GM23338 (cell line): ENCODE results near the gene KRT12. TPM values are rescaled to one million over a fixed set of nuclear protein-coding genes. Genes with fewer than 3 reads are reported as not detected.

Experiments used
- ATAC-seq: fragments of 200-7000 bp; cut with Tn5 transposase; 3 replicates; pipeline ENCODE4 v1.9.1; 2020
- DNase-seq: peaks from one replicate; pipeline ENCODE4 v3.0.0-alpha.2; 2015; ENCODE audit warnings: low spot score
- H2AFZ ChIP-seq: fragments of 200-600 bp; sonication (generic); 2 replicates; pipeline ENCODE4 v1.8.0; 2016; ENCODE audit warnings: antibody characterized with exemption, mild to moderate bottlenecking, moderate library complexity
- H3F3A ChIP-seq: fragments of 200-600 bp; sonication (generic); replicated peaks from 2 replicates; pipeline ENCODE4 v1.8.0; 2017; ENCODE audit warnings: antibody characterized with exemption, mixed run types, low read depth
- H3K27ac ChIP-seq: fragments of 200-600 bp; sonication (generic); 2 replicates; pipeline ENCODE4 v1.6.1; 2016; ENCODE audit warnings: low read depth
- H3K27me3 ChIP-seq: fragments of 200-600 bp; sonication (generic); 2 replicates; pipeline ENCODE4 v1.8.0; 2016; ENCODE audit warnings: mild to moderate bottlenecking, mixed run types, moderate library complexity; ENCODE audit not compliant: insufficient read depth
- H3K36me3 ChIP-seq: fragments of 200-600 bp; sonication (generic); 2 replicates; pipeline ENCODE4 v1.8.0; 2016; ENCODE audit warnings: mild to moderate bottlenecking; ENCODE audit not compliant: insufficient read depth
- H3K4me1 ChIP-seq: fragments of 200-600 bp; sonication (generic); 2 replicates; pipeline ENCODE4 v1.8.0; 2016; ENCODE audit warnings: mild to moderate bottlenecking, moderate library complexity; ENCODE audit not compliant: insufficient read depth
- H3K4me2 ChIP-seq: fragments of 200-600 bp; sonication (generic); 2 replicates; pipeline ENCODE4 v1.7.1; 2017; ENCODE audit warnings: mixed run types
- H3K4me3 ChIP-seq: fragments of 200-600 bp; sonication (generic); 2 replicates; pipeline ENCODE4 v1.6.1; 2016; ENCODE audit warnings: mixed run types
- H3K79me2 ChIP-seq: fragments of 200-600 bp; sonication (generic); replicated peaks from 2 replicates; pipeline ENCODE4 v1.8.0; 2017; ENCODE audit warnings: mild to moderate bottlenecking; ENCODE audit not compliant: insufficient read depth
- H3K9me2 ChIP-seq: fragments of 200-600 bp; sonication (generic); 2 replicates; pipeline ENCODE4 v1.8.0; 2017; ENCODE audit not compliant: insufficient read depth
- H4K20me1 ChIP-seq: fragments of 200-600 bp; sonication (generic); replicated peaks from 2 replicates; pipeline ENCODE4 v1.8.0; 2017; ENCODE audit warnings: mild to moderate bottlenecking; ENCODE audit not compliant: insufficient read depth
- H3K27ac Mint-ChIP-seq: 2 replicates; pipeline ENCODE4 v1.8.0; 2020; ENCODE audit warnings: inconsistent platforms, mild to moderate bottlenecking, moderate library complexity, mixed read lengths
- H3K27me3 Mint-ChIP-seq: 3 replicates; pipeline ENCODE4 v1.8.0; 2022; ENCODE audit warnings: low read depth, mild to moderate bottlenecking, moderate library complexity, mixed read lengths, inconsistent platforms; ENCODE audit not compliant: insufficient read depth, poor library complexity
- H3K36me3 Mint-ChIP-seq: 3 replicates; pipeline ENCODE4 v1.8.0; 2021; ENCODE audit warnings: low read depth, mild to moderate bottlenecking, inconsistent platforms, moderate library complexity, mixed read lengths
- H3K4me1 Mint-ChIP-seq: 3 replicates; pipeline ENCODE4 v1.8.0; 2020; ENCODE audit warnings: mild to moderate bottlenecking, inconsistent platforms, mixed read lengths
- H3K4me3 Mint-ChIP-seq: 3 replicates; pipeline ENCODE4 v1.8.0; 2021; ENCODE audit warnings: moderate library complexity, mild to moderate bottlenecking, inconsistent platforms, mixed read lengths
- H3K9me3 Mint-ChIP-seq: 3 replicates; pipeline ENCODE4 v1.8.0; 2020; ENCODE audit warnings: moderate library complexity, mild to moderate bottlenecking, inconsistent platforms, mixed read lengths
- CREB1 ChIP-seq: fragments of 250-450 bp; sonication (Bioruptor Pico); IDR thresholded peaks from 2 replicates; pipeline ENCODE4 v1.5.0; 2020; ENCODE audit warnings: low read depth, mild to moderate bottlenecking, moderate library complexity
- EZH2 ChIP-seq: fragments of 200-600 bp; sonication (generic); IDR thresholded peaks from one replicate; pipeline ENCODE4 v1.8.0; 2017; ENCODE audit warnings: antibody characterized with exemption, mild to moderate bottlenecking, low read depth; ENCODE audit not compliant: unreplicated experiment
- EZH2phosphoT487 ChIP-seq: fragments of 200-600 bp; sonication (generic); IDR thresholded peaks from one replicate; pipeline ENCODE4 v1.8.1; 2018; ENCODE audit warnings: antibody characterized with exemption; ENCODE audit not compliant: unreplicated experiment
- JUNB ChIP-seq: IDR thresholded peaks from one replicate; pipeline ENCODE4 v1.6.1; 2016; ENCODE audit warnings: antibody characterized with exemption; ENCODE audit not compliant: unreplicated experiment
- NANOG ChIP-seq: IDR thresholded peaks from 2 replicates; pipeline ENCODE4 v1.6.1; 2016; ENCODE audit warnings: antibody characterized with exemption, borderline replicate concordance
- POLR2AphosphoS5 ChIP-seq: IDR thresholded peaks from 2 replicates; pipeline ENCODE4 v1.6.1; 2016; ENCODE audit warnings: antibody characterized with exemption, low read depth
- STAT1 ChIP-seq: IDR thresholded peaks from one replicate; pipeline ENCODE4 v1.6.1; 2016; ENCODE audit warnings: antibody characterized with exemption; ENCODE audit not compliant: unreplicated experiment
- ZNF114 ChIP-seq: fragments of 250-450 bp; sonication (Bioruptor Pico); IDR thresholded peaks from 2 replicates; pipeline ENCODE4 v1.5.0; 2020; ENCODE audit warnings: mild to moderate bottlenecking, moderate library complexity
- ZNF331 ChIP-seq: fragments of 250-450 bp; sonication (Bioruptor Pico); IDR thresholded peaks from 2 replicates; pipeline ENCODE4 v1.5.0; 2020; ENCODE audit warnings: low read depth, mild to moderate bottlenecking, moderate library complexity
- polyA plus RNA-seq: library from polyadenylated mRNA; unstranded; fragments of >200 nt; fragmentation: Nextera tagmentation; extraction: Ambion mirVana; gene quantifications from 2 replicates; pipeline ENCODE4 v1.2.1, GENCODE V29; 2016
- total RNA-seq: library from RNA; depleted of rRNA; stranded (reverse); fragments of >200 nt; shearing (Covaris generic); gene quantifications from 2 replicates; pipeline ENCODE4 v1.2.3, GENCODE V29; 2014
- TF ChIP-seq, protein P1 (sequence below): IDR thresholded peaks from 2 replicates; pipeline ENCODE4 v1.6.1; 2016; ENCODE audit warnings: antibody characterized with exemption
- TF ChIP-seq, protein P2 (sequence below): IDR thresholded peaks from one replicate; pipeline ENCODE4 v1.6.1; 2018; ENCODE audit warnings: antibody characterized with exemption; ENCODE audit not compliant: unreplicated experiment
- TF ChIP-seq, protein P3 (sequence below): fragments of 250-450 bp; sonication (Bioruptor Pico); IDR thresholded peaks from 2 replicates; pipeline ENCODE4 v1.5.0; 2020; ENCODE audit warnings: mild to moderate bottlenecking, moderate library complexity
- TF ChIP-seq, protein P4 (sequence below), 2 experiments: fragments of 200-600 bp in 1 of 2; sonication (generic) in 1 of 2; conservative IDR thresholded peaks; 2 replicates each; pipeline versions ENCODE4 v1.5.1 to v1.6.1; 2016 to 2017; ENCODE audit warnings: antibody characterized with exemption in 2 of 2, low read depth in 2 of 2, mild to moderate bottlenecking in 2 of 2, moderate library complexity in 1 of 2

The KRT12 gene
- total and polyA plus RNA-seq, 2 experiments from 2014 or later, result not detected

DNA sequence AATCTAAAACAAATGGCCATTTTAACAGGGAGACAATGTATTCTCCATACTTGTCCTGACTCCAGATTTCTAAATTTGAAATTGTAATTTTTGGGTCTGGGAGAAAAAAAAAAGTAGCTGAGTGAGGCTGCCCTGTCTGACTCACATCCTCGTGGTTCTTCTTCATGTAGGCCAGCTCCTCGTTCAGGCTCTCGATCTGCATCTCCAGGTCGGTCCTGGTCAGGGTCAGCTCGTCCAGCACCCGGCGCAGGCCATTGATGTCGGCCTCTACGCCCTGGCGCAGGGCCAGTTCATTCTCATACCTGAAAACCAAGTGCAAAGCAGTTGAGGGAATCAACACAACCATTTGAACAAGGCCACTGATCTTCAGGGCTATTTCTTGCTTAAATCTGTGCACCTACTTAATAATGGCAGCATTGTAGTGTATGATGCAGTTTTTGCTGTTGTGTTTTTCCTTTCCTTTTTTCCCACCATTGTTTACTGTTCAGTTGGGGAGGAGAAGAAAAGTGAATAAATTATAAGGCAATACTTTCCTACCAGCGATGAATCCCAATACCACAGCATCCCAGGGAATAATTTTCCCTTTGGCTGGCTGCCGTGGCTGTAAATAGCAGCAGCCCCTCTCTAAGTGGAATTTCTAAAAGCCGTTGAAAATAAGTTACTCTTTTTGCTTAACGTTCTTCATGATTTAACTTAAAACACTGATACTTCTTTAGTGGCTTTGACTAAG lies 2.2 kb downstream of the KRT12 start:
- TF ChIP-seq CREB1 (CRISPR knock-in tag) (no peak), ZNF331 (CRISPR knock-in tag) (no peak), STAT1 (no peak), JUNB (no peak), POLR2AphosphoS5 (no peak), NANOG (no peak), EZH2 (no peak), ZNF114 (CRISPR knock-in tag) (no peak), EZH2phosphoT487 (no peak)
- TF ChIP-seq, protein P1, sequence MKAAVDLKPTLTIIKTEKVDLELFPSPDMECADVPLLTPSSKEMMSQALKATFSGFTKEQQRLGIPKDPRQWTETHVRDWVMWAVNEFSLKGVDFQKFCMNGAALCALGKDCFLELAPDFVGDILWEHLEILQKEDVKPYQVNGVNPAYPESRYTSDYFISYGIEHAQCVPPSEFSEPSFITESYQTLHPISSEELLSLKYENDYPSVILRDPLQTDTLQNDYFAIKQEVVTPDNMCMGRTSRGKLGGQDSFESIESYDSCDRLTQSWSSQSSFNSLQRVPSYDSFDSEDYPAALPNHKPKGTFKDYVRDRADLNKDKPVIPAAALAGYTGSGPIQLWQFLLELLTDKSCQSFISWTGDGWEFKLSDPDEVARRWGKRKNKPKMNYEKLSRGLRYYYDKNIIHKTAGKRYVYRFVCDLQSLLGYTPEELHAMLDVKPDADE, result no peak
- TF ChIP-seq, protein P2, sequence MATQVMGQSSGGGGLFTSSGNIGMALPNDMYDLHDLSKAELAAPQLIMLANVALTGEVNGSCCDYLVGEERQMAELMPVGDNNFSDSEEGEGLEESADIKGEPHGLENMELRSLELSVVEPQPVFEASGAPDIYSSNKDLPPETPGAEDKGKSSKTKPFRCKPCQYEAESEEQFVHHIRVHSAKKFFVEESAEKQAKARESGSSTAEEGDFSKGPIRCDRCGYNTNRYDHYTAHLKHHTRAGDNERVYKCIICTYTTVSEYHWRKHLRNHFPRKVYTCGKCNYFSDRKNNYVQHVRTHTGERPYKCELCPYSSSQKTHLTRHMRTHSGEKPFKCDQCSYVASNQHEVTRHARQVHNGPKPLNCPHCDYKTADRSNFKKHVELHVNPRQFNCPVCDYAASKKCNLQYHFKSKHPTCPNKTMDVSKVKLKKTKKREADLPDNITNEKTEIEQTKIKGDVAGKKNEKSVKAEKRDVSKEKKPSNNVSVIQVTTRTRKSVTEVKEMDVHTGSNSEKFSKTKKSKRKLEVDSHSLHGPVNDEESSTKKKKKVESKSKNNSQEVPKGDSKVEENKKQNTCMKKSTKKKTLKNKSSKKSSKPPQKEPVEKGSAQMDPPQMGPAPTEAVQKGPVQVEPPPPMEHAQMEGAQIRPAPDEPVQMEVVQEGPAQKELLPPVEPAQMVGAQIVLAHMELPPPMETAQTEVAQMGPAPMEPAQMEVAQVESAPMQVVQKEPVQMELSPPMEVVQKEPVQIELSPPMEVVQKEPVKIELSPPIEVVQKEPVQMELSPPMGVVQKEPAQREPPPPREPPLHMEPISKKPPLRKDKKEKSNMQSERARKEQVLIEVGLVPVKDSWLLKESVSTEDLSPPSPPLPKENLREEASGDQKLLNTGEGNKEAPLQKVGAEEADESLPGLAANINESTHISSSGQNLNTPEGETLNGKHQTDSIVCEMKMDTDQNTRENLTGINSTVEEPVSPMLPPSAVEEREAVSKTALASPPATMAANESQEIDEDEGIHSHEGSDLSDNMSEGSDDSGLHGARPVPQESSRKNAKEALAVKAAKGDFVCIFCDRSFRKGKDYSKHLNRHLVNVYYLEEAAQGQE, result no peak
- TF ChIP-seq, protein P3, sequence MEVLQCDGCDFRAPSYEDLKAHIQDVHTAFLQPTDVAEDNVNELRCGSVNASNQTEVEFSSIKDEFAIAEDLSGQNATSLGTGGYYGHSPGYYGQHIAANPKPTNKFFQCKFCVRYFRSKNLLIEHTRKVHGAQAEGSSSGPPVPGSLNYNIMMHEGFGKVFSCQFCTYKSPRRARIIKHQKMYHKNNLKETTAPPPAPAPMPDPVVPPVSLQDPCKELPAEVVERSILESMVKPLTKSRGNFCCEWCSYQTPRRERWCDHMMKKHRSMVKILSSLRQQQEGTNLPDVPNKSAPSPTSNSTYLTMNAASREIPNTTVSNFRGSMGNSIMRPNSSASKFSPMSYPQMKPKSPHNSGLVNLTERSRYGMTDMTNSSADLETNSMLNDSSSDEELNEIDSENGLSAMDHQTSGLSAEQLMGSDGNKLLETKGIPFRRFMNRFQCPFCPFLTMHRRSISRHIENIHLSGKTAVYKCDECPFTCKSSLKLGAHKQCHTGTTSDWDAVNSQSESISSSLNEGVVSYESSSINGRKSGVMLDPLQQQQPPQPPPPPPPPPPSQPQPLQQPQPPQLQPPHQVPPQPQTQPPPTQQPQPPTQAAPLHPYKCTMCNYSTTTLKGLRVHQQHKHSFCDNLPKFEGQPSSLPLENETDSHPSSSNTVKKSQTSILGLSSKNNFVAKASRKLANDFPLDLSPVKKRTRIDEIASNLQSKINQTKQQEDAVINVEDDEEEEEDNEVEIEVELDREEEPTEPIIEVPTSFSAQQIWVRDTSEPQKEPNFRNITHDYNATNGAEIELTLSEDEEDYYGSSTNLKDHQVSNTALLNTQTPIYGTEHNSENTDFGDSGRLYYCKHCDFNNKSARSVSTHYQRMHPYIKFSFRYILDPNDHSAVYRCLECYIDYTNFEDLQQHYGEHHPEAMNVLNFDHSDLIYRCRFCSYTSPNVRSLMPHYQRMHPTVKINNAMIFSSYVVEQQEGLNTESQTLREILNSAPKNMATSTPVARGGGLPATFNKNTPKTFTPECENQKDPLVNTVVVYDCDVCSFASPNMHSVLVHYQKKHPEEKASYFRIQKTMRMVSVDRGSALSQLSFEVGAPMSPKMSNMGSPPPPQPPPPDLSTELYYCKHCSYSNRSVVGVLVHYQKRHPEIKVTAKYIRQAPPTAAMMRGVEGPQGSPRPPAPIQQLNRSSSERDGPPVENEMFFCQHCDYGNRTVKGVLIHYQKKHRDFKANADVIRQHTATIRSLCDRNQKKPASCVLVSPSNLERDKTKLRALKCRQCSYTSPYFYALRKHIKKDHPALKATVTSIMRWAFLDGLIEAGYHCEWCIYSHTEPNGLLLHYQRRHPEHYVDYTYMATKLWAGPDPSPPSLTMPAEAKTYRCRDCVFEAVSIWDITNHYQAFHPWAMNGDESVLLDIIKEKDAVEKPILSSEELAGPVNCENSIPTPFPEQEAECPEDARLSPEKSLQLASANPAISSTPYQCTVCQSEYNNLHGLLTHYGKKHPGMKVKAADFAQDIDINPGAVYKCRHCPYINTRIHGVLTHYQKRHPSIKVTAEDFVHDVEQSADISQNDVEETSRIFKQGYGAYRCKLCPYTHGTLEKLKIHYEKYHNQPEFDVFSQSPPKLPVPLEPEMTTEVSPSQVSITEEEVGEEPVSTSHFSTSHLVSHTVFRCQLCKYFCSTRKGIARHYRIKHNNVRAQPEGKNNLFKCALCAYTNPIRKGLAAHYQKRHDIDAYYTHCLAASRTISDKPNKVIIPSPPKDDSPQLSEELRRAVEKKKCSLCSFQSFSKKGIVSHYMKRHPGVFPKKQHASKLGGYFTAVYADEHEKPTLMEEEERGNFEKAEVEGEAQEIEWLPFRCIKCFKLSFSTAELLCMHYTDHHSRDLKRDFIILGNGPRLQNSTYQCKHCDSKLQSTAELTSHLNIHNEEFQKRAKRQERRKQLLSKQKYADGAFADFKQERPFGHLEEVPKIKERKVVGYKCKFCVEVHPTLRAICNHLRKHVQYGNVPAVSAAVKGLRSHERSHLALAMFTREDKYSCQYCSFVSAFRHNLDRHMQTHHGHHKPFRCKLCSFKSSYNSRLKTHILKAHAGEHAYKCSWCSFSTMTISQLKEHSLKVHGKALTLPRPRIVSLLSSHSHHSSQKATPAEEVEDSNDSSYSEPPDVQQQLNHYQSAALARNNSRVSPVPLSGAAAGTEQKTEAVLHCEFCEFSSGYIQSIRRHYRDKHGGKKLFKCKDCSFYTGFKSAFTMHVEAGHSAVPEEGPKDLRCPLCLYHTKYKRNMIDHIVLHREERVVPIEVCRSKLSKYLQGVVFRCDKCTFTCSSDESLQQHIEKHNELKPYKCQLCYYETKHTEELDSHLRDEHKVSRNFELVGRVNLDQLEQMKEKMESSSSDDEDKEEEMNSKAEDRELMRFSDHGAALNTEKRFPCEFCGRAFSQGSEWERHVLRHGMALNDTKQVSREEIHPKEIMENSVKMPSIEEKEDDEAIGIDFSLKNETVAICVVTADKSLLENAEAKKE, result no peak
- TF ChIP-seq, protein P4, sequence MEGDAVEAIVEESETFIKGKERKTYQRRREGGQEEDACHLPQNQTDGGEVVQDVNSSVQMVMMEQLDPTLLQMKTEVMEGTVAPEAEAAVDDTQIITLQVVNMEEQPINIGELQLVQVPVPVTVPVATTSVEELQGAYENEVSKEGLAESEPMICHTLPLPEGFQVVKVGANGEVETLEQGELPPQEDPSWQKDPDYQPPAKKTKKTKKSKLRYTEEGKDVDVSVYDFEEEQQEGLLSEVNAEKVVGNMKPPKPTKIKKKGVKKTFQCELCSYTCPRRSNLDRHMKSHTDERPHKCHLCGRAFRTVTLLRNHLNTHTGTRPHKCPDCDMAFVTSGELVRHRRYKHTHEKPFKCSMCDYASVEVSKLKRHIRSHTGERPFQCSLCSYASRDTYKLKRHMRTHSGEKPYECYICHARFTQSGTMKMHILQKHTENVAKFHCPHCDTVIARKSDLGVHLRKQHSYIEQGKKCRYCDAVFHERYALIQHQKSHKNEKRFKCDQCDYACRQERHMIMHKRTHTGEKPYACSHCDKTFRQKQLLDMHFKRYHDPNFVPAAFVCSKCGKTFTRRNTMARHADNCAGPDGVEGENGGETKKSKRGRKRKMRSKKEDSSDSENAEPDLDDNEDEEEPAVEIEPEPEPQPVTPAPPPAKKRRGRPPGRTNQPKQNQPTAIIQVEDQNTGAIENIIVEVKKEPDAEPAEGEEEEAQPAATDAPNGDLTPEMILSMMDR (conservative IDR thresholded peaks at IDR 0.05; ENCODE audit: low read depth in 2 of 2), result no peak
- Histone ChIP-seq H3K4me3 (no peak overlapping the region), H2AFZ (no peak overlapping the region), H3K27ac (no peak overlapping the region), H3K79me2 (no peaks in the 10 kb centered on the region), H3K36me3 (no peaks in the 10 kb centered on the region), H3K27me3 (no peaks in the 10 kb centered on the region), H4K20me1 (no peaks in the 10 kb centered on the region), H3F3A (no peaks in the 10 kb centered on the region), H3K4me1 (no peaks in the 10 kb centered on the region), H3K9me2 (no peaks in the 10 kb centered on the region), H3K4me2 (no peak overlapping the region)
- no peak overlapping the region for H3K4me3 Mint-ChIP-seq
- no peak for ATAC-seq
- H3K9me3 Mint-ChIP-seq, result no peaks in the 10 kb centered on the region
- no peaks in the 10 kb centered on the region for H3K36me3 Mint-ChIP-seq
- no peak for DNase-seq
- peaks cover 8% of the 10 kb centered on the region for H3K27me3 Mint-ChIP-seq
- H3K4me1 Mint-ChIP-seq, result peaks cover 2% of the 10 kb centered on the region; the same call in 2 of the 3 replicates
- H3K27ac Mint-ChIP-seq, result no peak overlapping the region
